ENCODE results near the gene F11R. TPM values are rescaled to one million over a fixed set of nuclear protein-coding genes. Genes with fewer than 3 reads are reported as not detected.
A peak's percentile ranks its signal among the peaks of the same experiment; 100 is the strongest.

Gene F11R
- 100 to 1,000 TPM in 1 of 6 experiments, 10 to 100 TPM in 5; 48.3 to 119 (median 65.3) TPM for total RNA-seq
- long read RNA-seq, partial matches to known transcripts: 0 of 3 reads
- long read RNA-seq, other reads (novel, unspliced or antisense): 3 of 3 reads

- 0% methylated on average over 18 of the region's 36 CpGs for WGBS (ENCODE audit: insufficient coverage, low coverage, low lambda C conversion rate, missing lambda C conversion rate)
- DNase-seq (peak; percentile 66 to 73 (median 72)), ATAC-seq (peak; percentile 56 to 70 (median 59))
- H3K36me3 ChIP-seq: no peaks in the 10 kb centered on the region
- H3K4me3 ChIP-seq: peak within 1 kb of the TSS; percentile 70 to 91 (median 78)
- intact Hi-C loops (cut with DNase I): no loop called here
- peak; percentile 72 for TF ChIP-seq POLR2A (IDR thresholded peaks at IDR 0.05)
- TF ChIP-seq, protein P1, sequence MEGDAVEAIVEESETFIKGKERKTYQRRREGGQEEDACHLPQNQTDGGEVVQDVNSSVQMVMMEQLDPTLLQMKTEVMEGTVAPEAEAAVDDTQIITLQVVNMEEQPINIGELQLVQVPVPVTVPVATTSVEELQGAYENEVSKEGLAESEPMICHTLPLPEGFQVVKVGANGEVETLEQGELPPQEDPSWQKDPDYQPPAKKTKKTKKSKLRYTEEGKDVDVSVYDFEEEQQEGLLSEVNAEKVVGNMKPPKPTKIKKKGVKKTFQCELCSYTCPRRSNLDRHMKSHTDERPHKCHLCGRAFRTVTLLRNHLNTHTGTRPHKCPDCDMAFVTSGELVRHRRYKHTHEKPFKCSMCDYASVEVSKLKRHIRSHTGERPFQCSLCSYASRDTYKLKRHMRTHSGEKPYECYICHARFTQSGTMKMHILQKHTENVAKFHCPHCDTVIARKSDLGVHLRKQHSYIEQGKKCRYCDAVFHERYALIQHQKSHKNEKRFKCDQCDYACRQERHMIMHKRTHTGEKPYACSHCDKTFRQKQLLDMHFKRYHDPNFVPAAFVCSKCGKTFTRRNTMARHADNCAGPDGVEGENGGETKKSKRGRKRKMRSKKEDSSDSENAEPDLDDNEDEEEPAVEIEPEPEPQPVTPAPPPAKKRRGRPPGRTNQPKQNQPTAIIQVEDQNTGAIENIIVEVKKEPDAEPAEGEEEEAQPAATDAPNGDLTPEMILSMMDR (IDR thresholded peaks at IDR 0.05): peak in 1 of 4 donors; percentile 43
- no peaks in the 10 kb centered on the region for H3K9me3 ChIP-seq
- no peaks in the 10 kb centered on the region for H3K27me3 ChIP-seq
- peak within 1 kb of the TSS; percentile 97 to 98 (median 97) for H3K27ac ChIP-seq
- H3K4me1 ChIP-seq: peaks cover 0 to 41% (median 16%) of the 10 kb centered on the region in 4 donors
Measured at GRCh38 chr1:161020509-161021164, at the start of gene F11R. TSS of gene F11R (minus strand) at chr1:161021152. CDS start at chr1:161021073, 79 bp downstream.

GRCh38 chr1:161069731-161070270, 48.8 kb upstream of the F11R start, which contains the start of gene ARHGAP30:
TSS of gene ARHGAP30 (minus strand) at chr1:161069891. CDS start at chr1:161069624, 267 bp downstream.
- H3K4me3 ChIP-seq: peak within 1 kb of the TSS; percentile 26 to 44 (median 31)
- no peaks in the 10 kb centered on the region for H3K9me3 ChIP-seq
- DNase-seq (peak; percentile 66 to 80 (median 71)), ATAC-seq (peak; percentile 64 to 72 (median 68))
- H3K4me1 ChIP-seq: no peaks in the 10 kb centered on the region
- 58% methylated on average over 4 of the region's 9 CpGs for WGBS (ENCODE audit: insufficient coverage, low coverage, low lambda C conversion rate, missing lambda C conversion rate)
- TF ChIP-seq, protein P1 (IDR thresholded peaks at IDR 0.05): no peak
- peak; percentile 23 for TF ChIP-seq POLR2A (IDR thresholded peaks at IDR 0.05)
- H3K27me3 ChIP-seq: no peaks in the 10 kb centered on the region
- intact Hi-C loops (cut with DNase I): loop anchor here in 1 of 2 donors (10.0 kb wide), 1 partner anchor 235 kb away; no protein-coding TSS in a partner anchor
- H3K27ac ChIP-seq: peak within 1 kb of the TSS; percentile 26 to 75 (median 71)
- H3K36me3 ChIP-seq: no peaks in the 10 kb centered on the region

- peak overlapping the region in 2 of 3 donors; percentile 71 to 75 for H3K27ac ChIP-seq
- H3K9me3 ChIP-seq: no peaks in the 10 kb centered on the region
- WGBS (ENCODE audit: insufficient coverage, low coverage, low lambda C conversion rate, missing lambda C conversion rate): 53% methylated on average over 6 of the region's 9 CpGs
- no peak for TF ChIP-seq POLR2A (IDR thresholded peaks at IDR 0.05)
- TF ChIP-seq, protein P1 (IDR thresholded peaks at IDR 0.05): no peak
- peak in 1 of 4 donors; percentile 2 for ATAC-seq
- no peaks in the 10 kb centered on the region for H3K36me3 ChIP-seq
- no peak for DNase-seq
- H3K4me1 ChIP-seq: no peaks in the 10 kb centered on the region
- intact Hi-C loops (cut with DNase I): no loop called here
- H3K4me3 ChIP-seq: peak overlapping the region; percentile 26 to 44 (median 31)
- H3K27me3 ChIP-seq: no peaks in the 10 kb centered on the region
Measured at GRCh38 chr1:161069241-161069640, 48.3 kb upstream of the F11R start.

DNA sequence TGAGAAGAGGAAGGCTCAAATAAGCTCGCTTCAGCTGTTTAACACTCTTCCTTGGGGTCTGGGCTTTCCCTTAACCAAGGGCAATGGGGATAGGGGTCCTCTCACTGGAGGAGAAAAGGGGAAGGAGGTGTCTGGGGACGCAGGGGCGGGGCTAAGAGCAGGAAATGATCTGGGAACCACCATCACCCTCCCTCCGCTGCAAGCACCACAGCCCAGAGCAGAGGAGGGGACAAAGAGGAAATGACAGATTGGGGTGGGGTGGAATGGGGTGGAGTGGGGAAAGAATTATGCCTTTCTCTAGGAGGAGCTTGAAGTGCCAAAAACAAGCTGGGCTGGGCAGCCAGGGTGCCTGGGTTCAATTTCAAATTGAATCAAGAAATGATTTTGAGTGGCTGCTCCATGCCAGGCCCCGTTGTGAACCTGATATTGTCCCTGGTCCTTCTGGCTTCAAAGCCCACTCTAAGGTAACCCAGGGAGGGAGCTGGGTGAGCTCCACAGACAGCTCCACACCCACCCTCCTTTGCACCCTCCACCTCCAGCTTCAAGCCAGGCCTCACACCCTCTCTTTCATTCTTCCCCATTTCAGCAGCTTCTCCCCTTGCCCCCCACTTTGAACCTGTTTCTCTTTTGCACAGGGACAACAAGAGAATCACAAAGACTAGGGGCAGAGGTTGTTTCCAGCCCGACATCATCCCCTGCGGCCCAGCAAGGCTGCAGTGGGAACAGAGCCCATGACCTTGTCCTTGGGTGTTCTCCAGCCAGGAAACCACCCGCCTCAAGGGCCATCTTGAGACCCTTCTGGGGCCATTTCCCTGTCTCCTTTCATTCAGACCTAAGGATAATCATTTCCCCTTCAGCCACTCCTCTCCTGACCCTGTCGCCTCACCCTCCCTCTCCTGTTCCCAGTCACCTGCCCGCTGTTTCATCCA, 47.6 kb upstream of the F11R start:
- no peaks in the 10 kb centered on the region for H3K4me1 ChIP-seq
- H3K27ac ChIP-seq: peak overlapping the region; percentile 31 to 75 (median 71)
- TF ChIP-seq, protein P1 (IDR thresholded peaks at IDR 0.05): no peak
- TF ChIP-seq POLR2A (IDR thresholded peaks at IDR 0.05): no peak
- peak; percentile 72 to 80 (median 76) for ATAC-seq
- peak overlapping the region; percentile 26 to 44 (median 31) for H3K4me3 ChIP-seq
- WGBS (ENCODE audit: insufficient coverage, low coverage, low lambda C conversion rate, missing lambda C conversion rate): 45% methylated on average over 8 of the region's 10 CpGs
- no peaks in the 10 kb centered on the region for H3K9me3 ChIP-seq
- DNase-seq: peak; percentile 60 to 76 (median 69)
- H3K36me3 ChIP-seq: no peaks in the 10 kb centered on the region
- intact Hi-C loops (cut with DNase I): no loop called here
- H3K27me3 ChIP-seq: no peaks in the 10 kb centered on the region

Data from right lobe of liver (tissue), 6 donors.